ENCODE results near the gene STN1. TPM values are rescaled to one million over a fixed set of nuclear protein-coding genes. Genes with fewer than 3 reads are reported as not detected.

The STN1 gene
- total RNA-seq (2022; extraction: Qiagen RNA extraction) = 18.1 to 22.4 TPM (median 21.0 TPM) in 5 replicates

GRCh38 chr10:103918053-103918846 lies at the start of gene STN1:
Gene STN1, minus strand, starts transcription at chr10:103918184. Its CDS starts 590 bp downstream, at chr10:103917594.

GRCh38 chr10:103966671-103967447 lies 48.9 kb upstream of the STN1 start, which contains the start of gene SLK:
Gene SLK, plus strand, starts transcription at chr10:103967140. Its CDS starts 606 bp downstream, at chr10:103967746.

GRCh38 chr10:103855424-103855823 lies 62.6 kb downstream of the STN1 start, which contains the start of gene SH3PXD2A:
Gene SH3PXD2A, minus strand, starts transcription at chr10:103855576. Its CDS starts 310 bp downstream, at chr10:103855266.

Other genes starting within 250 kb of the STN1 start
- 0.80 to 1.6 TPM (median 1.3 TPM) in 5 replicates for gene SH3PXD2A, start 62.6 kb downstream of the STN1 start, total RNA-seq (2022; extraction: Qiagen RNA extraction)
- 23.6 to 34.7 TPM (median 31.4 TPM) in 5 replicates for gene SLK, start 49.0 kb upstream of the STN1 start, total RNA-seq (2022; extraction: Qiagen RNA extraction)
- 1.5 to 3.0 TPM (median 1.7 TPM) in 5 replicates for gene COL17A1, start 167.7 kb upstream of the STN1 start, total RNA-seq (2022; extraction: Qiagen RNA extraction)
- 13.3 to 17.0 TPM (median 14.1 TPM) in 5 replicates for gene SFR1, start 204.0 kb upstream of the STN1 start, total RNA-seq (2022; extraction: Qiagen RNA extraction)